Measurements from ENCODE around the gene EIF5.

DNA sequence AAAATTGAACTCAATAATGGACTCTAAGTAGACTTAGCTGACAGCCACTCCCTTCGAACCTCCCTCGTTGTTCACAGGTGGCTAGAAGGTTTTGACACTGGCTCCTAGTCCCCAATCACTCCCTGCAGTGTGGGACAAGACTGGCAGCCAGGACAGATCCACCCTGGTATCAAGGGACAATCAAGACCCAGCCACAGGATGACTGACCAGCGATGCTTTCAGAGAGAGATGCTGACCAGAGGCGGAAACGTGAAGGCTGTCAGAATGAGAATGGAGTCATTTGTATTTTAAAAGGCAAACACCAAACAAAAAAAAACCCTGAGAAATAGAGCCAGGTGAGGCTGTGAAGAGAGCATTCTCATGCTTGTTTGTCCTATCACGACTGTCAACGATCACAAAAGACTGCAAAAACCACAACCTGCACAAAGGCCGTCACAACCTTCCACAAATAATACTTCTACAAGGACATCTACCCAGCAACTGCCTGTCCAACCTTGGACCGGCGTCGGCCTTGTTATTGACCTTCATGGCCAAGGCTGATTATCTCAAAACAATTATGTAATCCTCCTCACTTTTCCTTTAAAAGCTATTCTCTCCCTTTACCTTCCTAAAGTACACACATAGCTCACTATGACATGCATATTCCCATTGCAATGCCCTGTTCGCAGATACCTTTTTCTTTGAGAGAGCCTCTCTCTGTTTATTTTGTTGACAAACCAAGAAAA lies 13.2 kb downstream of the EIF5 start:
- TF ChIP-seq POLR2A (IDR thresholded peaks at IDR 0.05): no peak
- no peak for TF ChIP-seq CTCF (IDR thresholded peaks at IDR 0.05)

All from right lobe of liver (tissue), 4 donors.